ENCODE measurements around the gene NRG2.

Gene NRG2

DNA sequence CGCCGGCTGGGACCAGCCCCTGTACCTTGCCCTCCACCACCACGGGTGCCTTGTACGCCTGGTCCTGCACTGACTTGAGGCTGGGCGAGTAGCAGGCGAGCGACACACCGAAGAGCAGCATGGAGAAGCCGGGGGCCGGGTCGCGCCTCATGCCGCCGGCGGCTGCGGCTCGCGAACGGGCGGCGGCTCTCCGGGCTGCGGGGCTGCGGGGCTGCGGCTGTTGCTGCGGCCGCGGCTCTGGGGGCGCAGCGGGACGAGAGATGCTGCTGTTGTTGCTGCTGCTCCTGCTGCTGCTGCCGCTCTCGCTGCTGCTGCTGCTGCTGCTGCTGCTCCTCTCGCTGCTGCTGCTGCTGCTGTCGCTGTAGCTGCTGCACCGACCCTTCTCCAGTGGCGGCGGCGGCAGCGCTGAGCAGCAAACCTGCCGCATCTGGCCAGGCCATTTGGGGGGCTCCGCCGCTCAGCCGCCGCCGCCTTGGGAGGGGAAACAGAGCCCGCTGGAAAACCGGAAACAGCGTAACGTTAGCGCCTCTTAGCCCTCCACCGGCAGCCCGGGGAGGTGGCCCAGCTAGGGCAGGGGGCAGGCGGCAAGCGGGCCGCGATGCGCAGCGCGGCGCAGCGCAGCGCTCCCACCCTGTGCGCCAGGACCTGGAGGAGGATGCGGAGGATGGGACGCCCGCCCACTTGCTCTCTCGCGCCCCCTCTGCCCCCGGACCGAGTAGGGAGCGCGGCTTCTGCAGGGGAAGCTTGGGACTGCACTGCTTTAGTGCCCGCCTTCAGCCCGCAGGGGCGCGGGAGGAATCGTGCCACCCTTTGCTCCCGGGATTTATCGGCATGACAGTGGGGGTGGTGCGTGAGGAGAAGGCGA, at the start of gene NRG2:
NRG2 (minus strand) TSS at position 657 of the 865 bp plus-strand sequence.
- no peak for FAIRE-seq

DNA sequence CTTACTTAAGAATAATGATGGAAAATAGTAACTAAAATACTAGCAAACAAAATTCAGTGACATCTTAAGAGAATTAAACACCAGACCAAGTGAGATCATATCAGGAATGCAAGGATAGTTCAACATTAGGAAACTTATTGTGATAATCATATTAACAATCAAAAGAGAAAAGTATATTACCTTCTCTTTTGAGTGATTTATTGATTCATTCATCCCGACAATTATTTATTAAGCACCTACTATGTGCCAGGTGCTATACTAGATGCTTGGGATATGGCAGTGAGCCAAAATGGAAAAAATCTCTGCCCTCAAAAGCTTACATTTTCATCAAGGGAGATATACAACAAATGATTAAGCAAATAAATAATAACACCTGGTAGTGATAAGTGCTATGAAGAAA, 47.2 kb upstream of the NRG2 start:
- FAIRE-seq, result no peak

DNA sequence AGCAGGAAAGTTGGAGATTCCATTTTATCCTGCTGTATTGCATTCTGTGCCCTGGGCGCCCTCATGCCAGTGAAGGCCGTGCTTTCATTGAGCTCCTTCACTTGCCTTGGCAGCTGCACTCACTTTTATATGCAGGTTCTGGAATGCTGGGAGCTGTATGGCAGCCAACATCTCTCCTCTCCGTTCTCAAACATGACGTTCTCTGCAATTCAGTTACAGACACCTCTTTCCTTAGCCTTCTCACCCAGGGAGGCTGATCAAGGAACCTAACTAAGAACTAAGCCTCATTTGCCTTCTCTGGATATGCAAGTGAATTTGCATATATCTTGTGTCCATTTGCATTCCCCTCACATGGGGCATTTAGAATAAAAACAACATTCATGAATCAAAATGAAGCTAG, 41.4 kb upstream of the NRG2 start:
- FAIRE-seq, result no peak

DNA sequence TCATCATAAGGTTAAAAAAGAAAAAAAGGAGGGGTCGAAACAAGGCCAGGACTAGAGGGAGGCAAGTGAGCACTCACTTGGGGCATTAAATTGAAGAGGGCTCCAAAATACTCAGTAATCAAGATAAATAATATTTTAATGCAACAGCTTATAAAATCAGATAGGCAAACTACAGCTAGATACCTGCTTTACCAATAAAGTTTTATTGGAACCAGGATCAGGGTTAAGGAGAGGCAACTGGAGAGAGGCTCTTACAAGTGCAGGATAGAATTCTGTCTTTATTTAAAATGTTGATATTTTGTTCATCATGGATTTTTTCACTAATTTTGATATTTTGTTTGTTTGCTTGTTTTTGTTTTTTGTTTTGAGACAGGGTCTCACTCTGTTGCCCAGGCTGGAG, 40.6 kb upstream of the NRG2 start:
- no peak for FAIRE-seq

DNA sequence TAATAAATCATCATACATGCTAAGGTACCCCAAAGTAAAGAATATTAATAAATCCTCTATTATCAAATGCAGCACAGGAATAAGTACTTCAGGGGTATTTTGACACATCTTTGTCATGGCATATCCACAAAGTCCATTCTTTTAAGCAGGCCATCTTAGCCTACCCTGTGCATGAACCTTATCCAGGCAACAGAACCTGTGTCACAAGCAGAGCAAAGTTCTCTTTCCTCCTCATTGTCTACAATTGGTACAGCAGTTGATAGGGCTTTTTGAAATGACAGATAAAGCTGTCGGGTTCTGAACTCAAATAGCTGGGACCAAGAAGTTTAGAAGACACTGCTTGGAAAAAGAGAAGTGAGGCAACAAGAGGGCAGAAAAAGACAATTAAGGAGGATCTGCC, 40.0 kb upstream of the NRG2 start:
- FAIRE-seq, result no peak

DNA sequence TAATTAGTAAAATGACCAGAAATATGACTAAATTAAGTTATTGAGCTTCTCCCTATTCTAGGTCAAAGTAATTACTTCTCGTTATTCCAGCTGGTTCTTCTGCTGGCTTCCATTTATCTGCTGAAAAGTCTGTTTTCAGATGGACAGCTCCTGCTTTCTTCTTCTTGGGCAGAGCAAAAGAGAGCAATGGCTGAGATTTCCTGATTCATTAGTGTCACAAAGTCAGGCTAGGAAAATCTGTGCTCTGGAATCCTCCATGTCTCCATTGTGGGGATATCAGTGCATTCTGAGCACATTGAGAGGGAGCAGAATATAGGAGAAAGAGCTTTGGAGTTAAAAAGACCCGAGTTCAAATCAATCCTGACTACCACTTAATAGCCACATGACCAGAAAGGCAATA, 33.7 kb upstream of the NRG2 start:
- FAIRE-seq, result no peak

DNA sequence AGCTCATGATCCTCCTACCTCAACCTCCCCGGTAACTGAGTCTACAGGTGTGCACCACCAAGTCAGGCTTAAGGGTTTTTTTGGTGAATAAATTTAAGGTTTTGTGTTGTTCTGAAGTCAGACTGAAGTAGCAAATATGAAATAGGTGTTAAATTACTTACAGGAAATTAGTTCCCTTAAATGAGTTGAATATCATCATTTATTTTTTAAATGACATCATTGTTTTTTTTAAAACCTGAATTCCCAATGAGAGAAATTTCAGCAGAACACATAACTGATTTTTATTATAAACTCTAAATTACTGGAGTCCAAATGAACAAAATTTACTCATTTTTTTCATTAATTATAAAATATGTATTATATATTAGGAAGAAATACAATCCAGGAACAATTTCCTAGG, 33.0 kb upstream of the NRG2 start:
- FAIRE-seq, result no peak

DNA sequence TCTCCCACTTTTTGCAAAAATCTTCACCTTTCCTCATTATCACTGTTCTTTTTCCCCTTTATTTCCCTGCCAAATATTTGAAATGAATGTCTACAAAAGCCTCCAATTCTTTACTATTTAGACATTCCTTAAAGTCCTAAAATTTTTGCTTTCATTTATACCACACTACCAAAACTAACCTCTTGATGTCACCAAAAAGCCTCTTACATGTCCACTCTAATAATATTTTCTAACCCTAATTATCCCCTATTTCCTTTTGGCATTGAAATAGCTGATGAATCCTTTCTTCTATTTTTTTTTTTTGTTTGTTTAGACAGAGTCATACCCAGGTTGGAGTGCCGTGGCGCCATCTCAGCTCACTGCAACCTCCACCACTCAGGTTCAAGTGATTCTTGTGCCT, 32.3 kb upstream of the NRG2 start:
- peak; percentile 11 for FAIRE-seq

DNA sequence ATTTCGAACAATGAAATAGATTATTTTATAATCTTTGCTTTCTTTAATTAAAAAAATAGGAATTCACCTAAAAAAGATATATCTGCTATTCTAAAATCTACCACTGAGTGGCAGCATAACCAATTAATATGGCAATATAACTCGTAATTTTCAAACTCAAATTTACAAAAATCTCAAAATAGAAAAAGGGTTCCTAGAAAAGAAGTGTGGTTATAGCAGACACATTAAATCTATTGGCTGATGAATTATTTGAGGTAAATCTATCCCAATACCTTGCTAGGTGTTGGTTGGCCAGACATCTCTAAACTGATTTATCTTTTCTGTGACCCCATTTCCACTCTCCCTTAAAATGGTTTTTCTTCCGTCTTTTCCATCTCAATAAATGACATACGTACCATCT, 30.2 kb upstream of the NRG2 start:
- peak; percentile 91 for FAIRE-seq

DNA sequence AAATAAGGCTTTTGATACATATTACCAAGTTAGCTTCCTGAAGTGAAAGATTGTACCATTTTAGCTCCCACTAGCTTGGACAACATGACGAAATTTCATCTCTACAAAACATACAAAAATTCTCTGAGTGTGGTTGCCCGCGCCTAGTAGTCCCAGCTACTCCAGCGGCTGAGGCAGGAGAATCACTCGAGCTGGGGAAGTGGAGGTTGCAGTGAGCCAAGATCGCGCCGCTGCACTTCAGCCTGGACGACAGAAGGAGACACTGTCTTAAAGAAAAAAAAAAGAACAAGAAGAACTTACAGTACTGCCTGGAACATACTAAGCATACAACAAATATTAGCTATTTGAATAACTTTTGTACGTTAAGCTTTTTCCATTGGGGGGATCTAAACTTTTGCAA, 29.7 kb upstream of the NRG2 start:
- FAIRE-seq, result no peak

DNA sequence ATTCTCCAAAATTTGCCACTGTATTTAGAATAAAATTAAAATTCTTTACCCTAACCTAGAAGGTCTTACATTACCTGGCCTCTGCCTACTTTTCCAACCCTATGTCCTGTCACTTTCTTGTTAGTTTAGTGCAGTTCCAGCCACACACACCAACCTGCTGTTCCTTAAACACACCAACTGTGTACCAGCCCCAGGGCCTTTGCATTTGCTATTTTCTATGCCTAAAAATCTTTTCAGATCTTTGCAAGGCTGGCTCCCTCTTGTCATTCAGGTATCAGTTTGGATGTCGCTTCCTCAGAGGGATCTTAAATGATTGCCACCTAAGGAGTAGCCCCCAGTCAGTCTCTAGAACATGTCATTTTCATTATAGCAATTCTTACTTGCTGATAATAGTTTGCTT, 17.7 kb upstream of the NRG2 start:
- no peak for FAIRE-seq

DNA sequence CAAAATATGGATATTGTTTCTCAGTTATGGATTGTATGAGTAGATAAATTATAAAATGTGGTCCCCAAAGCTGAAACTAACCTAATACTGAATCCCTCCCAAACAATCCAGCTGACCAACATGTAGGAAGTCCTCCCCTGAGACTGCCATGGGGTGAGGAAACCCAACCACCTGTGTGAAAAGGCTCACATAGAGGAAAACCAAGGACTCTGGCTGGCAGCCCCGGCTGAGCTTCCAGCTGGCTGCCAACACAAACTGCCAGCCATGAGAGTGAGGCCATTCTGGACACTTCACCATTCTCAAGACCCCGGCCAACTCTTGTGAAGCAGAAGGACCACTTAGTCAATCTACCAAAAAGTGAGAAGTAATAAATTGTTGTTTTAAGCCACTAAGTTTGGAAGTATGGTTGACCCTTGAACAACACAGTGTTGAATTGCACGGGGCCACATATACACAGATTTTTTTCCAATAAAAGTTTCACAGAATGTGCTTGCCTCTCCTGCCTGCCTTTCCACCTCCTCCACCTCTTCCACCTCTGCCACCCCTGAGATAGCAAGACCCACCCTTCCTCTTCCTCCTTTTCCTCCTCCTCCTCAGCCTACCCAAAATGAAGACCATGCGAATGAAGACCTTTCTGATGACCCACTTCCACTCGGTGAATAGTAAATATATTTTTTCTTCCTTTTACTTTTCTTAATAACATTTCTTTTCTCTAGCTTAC, 15.3 kb upstream of the NRG2 start:
- FAIRE-seq, result no peak

DNA sequence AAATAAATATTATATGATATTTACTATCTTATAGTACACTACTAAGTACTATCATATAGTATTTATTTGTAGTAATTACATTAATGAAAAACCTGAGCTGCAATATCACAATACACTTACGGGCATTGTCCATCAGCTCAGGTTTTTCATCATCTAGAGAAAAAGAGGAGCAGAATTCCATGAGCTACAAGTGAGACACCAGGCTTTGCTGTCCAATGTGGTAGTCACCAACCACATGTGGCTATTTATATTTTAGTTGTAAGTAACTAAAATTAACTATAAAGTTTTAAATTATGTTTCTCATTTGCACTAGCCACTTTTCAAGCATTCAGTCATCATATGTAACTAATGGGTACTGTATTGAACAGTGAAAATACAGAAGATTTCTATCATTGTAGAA, 13.8 kb upstream of the NRG2 start:
- no peak for FAIRE-seq

DNA sequence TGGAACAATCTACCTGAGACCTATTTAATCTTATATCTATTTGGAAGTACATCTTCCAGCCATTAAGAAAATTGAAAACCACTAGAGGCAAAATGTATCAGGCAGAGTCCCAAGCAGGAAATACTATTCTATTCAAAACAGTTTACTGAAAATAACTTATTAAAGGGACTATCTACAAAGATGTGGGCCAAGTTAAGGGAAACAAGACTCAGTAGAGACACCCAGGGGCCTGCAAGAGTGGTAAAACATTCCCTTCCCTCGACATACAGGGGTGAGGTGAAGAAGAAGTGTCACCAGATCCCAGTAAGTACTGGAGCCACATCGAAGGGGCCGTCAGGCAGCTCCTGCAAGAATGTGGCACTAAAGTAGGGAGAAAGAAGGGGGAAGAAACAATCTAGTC, 12.1 kb upstream of the NRG2 start:
- no peak for FAIRE-seq

DNA sequence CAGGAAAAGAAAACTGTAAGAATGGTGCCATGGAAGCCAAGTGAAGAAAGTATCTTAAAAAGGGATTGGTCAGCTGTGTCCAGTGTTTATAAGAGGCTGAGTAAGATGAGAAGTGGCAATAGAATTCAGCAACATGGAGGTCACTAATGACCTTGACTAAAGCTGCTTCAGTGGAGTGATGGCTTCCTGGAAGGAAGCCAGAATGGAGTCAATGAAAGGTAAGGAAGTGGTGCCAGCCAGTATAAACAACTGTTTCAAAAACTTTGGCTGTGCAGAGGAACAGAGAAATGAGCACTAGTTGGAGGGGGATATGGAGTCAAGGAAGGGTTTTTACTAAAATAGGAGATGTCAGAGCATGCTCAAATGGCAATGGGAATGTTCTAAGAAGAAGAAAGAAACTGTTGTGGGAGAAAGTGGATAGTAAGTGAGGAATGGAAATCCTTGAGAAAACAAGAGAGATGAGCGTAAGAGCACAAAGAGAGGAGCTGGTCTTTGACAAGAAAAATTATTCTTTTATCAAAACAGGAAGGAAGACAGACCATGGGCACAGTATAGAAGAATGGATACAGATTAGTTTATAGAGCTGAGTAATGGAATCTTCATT, 11.1 kb upstream of the NRG2 start:
- FAIRE-seq, result no peak

DNA sequence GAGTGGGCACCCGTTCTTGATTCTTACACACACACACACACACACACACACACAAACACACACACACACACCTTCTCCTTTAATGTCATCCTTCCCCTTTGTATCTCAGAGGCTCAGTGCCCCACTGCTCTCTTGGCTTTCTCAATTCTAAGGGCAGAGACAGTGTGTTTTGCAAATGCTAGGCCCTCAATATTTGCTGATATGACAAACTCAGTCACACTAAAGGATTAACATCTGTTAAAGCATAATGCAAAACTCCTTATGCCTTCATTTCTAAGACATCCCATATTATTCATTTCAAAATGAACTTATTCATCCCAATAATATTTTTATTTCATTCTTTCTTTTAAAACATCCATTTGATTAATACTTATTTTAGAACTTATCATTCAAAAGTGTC, 8.9 kb upstream of the NRG2 start:
- FAIRE-seq, result no peak

DNA sequence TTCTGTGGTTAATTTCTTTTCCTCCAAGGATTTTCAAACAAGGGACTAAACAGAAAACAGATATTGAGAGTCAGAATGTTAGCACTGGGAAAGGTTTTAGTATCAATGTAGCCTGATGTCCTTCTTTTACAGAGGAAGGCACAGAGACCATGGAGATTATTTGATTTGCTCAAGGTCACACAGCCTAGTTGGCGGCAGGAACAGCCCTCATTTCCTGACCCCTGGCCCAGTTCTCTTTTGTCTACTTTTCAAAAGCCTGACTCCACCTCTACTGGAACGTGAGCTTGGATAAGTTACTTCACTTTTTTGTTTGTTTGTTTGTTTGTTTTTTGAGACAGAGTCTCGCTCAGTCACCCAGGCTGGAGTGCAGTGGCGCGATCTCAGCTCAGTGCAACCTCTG, 6.6 kb upstream of the NRG2 start:
- no peak for FAIRE-seq

DNA sequence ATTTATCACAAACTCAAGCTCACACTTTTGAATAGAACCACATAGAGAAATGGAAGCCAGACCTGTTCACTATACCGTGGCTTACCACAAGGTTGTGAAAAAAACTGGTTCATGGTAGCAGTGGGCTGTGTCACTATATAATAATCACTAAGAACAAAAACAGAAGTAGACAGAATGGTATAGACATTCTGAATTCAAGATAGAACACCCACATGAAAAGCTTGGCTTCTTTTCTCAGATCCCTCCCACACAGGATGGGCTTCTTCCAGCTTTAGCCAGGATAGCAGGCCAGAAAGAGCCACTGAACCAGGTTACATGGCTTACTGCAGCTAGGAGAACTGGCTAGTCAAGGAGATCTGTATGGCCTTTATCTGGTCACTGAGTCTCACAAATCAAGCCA, 6.1 kb upstream of the NRG2 start:
- no peak for FAIRE-seq

DNA sequence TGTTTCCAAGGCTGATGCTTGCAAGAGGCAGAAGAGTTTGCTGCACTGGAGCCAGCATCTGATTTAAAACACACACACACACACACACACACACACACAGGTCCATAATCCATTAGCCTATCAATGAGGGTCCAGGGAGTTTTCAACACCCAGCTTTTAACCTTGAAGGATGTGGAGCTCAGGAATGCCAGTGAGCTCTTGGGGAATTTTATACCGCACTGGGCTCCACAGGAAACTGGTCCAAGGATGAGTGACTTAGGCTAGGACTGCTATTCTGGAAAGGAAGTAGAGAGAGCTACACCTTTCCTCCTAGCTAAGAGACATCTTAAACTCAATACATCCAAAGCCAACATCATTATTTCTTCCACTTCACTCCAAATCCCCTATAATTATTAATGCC, 942 bp upstream of the NRG2 start:
- no peak for FAIRE-seq

DNA sequence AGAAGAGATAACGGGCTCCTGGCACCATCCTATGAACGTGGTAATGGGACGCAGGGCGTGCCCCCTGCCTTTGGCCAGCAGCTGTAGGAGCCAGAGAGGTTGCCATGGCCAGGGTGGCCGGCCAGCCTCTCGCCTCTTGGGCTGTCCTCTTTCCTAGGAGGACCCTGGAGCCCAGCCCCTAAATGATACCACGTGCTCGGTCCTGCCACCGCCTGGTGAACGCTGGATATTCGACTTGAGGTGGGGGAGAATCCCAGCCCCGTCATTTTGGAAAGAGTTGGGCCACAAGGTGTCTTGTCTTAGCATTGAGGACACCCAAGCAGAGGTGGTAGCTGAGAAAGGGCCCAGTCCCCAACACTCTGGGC, 391 bp upstream of the NRG2 start:
- no peak for FAIRE-seq

DNA sequence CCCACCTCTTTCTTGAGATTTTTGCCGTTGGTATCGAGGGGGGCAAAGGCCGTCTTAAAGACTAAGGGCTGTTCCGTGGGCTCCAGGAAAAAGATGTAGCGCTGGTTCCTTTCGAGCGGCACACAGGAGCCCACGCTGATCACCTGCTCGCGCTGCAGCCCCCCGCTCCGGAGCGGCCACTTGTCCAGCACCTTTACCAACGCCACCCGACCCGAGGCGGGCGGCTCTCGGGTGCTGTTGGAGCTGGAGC, 781 bp downstream of the NRG2 start:
- FAIRE-seq, result no peak

DNA sequence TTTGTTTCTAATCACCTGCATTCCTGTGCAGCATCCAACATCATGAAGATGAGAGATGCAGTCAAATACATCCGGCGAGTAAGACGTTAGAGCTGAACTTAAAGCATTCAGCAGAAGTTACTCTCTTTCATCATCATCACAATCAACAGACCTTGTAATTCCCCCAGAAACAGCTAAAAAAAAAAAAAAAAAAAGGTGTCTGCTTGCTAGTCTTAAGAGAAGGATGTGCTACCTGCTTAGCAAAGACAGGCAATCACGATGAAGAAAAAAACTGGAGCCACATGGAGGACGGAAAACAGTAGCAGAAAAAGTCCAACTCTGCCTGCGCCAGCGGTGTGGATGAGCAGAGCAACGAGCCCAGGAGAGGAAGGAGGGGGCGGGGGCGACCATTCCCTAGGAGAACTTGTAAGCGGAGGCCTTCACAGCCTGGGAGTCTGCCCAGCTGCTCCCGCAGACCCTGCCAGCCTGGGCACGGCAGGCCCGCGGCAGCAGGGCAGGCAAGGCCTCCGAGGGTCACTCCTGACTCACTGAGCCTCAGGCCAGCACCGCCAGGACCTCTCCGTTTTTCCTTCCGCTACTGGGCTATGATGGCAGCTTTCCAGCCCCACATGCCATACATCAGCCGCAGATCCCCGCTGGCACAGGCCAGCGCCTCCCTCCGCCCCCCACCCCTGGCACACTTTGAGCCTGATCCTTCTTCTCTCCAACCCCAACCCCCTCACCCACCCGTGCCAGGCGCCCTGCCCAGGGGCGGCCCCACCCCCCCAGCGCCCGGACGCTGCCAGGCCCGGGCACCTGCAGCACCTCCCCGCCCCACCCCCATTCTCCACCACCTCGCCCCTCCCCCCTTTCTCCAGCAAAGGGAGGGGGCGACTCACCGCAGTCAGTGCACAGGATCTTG, 1.4 kb downstream of the NRG2 start:
- FAIRE-seq, result no peak

DNA sequence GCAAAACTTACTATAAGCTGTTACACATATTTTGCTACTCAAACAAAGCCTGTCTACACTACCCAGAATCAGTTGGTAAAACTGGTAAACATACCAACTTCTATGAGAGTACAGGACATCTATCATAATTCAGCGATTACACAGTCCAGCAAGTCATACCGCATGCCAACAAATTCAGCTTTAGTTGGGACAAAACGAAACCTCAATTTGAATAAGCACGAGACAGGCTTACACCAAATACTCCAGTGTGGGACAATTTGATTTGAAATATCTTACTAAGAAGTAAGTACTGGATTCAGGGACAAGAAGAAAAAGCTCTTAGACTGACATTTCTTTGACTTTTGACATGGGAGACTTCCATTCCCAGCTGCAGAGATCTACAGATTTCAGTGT, 2.0 kb downstream of the NRG2 start:
- FAIRE-seq, result no peak

DNA sequence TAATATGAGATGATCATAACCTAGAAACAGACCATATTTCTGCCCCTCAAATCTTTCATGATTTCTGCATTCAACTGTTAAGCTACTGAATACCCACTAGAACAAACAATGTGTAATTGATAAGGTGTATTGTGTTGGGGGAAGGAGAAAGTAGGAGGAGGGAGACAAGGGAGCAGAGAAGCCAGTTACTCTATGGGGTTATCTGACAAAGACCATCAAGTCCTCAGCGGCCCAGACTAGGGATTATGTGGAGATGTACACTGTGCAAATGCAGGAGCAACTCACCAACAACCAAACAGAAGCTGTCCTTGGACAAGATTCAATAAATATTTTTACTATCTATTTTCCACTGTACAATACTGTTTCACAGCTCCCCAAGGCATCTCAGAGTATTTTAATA, 2.7 kb downstream of the NRG2 start:
- no peak for FAIRE-seq
